GM18508 (cell line): ENCODE results near the gene ALG8.
A peak's percentile ranks its signal among the peaks of the same experiment; 100 is the strongest.

Experiments
- ATAC-seq: cut with Tn5 transposase; IDR thresholded peaks from one replicate; pipeline ENCODE4 v1.9.1; 2021; ENCODE audit warnings: moderate number of reproducible peaks; ENCODE audit not compliant: insufficient read depth, unreplicated experiment

ALG8 gene

DNA sequence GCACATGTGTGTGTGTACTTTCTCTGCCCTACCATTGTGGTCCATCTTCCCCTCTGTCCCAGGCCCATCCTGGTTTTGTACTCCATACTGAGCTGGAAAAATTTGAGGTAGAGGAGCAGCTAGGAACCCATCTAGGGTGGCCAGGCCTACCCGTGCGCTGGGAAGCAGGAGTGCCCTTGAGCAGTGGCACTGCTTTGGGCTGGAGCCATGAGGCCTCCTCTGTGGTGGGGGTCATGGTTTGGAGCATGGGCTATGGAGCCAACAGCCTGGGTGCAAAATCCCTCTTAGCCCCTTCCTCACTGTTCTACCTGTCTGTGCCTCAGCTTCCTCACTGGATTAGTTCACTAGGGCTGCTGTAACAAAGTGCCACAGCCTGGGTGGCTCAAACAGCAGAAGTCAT lies 21.9 kb upstream of the ALG8 start:
- ATAC-seq, result no peak

DNA sequence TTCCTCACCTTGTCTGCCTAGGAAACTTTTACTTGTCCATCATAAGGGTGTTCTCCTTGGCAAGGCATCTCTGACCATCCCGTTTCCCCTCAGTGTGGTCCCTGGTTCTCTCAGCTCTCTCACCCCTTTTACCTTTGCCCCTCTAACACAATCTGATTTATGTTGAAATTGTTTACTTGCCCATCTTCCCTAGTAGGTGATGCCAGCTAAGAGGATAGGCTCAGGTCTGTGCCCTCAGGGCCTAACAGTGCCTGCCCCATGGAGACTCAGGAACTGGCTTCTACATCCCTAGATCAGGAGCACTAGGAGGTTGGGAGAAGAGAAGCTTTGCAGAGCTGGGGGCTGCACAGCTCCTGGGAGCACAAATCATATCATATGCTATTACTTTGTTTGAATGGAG lies 21.1 kb upstream of the ALG8 start:
- no peak for ATAC-seq

DNA sequence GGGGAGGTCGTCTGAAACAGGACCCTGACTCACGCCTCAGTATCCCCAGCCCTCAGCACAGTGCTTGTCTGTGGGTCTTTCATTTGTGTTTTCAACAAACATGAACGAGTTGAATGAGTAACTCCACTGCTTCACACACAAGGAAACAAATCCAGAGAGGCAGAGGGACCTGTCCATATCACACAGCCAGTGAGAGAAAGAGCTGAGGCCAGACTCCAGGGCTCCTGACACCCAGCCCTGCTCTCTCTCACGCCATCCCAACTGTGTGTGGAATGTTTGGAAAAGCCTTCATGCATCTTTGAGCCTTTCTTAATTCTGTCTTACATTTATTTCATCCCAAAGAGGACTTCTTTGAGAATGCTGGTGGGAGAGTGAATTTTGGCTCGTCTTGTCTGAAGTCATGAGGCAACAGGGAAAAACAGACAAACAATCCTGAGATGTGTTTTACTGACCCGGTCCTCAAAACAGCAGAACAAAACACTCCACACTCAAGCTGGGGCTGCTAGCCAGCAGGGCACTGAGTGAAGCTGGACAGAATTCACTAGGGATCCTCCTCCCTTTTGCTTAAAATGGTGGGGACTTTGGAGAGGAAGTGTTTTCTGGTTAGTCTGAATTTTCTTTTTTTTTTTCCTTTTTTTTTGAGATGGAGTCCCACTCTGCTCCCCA lies 19.7 kb upstream of the ALG8 start:
- no peak for ATAC-seq

DNA sequence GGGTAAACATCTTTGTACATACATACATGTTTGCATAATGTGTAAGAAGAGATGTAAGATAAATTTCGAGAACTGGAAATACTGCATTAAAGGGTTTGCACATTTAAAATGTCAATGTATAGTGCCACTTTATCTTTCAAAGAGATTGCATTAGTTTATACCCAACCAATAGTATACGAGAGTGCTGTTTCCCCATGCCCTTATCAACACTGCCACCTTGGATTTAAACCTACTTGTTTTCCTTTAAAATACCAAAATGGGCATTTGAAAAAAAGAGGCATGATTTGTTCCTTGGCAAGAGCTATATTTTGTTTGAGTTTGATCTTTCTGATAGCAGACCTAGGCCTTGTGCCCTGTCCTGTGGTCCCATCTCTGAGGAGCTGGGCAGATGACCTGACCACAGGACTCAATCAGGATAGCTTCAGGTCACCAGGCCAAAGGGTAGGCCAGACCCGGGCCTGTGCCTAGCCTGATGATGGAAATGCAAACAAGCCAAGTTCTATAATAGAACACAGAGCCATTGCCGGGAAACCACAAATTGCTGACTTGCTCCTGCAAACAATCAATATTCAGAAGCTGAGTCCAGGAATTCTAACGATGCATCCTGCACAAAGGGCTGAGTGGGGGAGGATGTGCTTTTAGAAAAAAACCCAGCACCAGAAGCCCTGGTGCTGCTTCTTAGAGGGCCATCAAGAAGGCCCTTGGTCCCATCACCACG lies 16.9 kb upstream of the ALG8 start:
- no peak for ATAC-seq

DNA sequence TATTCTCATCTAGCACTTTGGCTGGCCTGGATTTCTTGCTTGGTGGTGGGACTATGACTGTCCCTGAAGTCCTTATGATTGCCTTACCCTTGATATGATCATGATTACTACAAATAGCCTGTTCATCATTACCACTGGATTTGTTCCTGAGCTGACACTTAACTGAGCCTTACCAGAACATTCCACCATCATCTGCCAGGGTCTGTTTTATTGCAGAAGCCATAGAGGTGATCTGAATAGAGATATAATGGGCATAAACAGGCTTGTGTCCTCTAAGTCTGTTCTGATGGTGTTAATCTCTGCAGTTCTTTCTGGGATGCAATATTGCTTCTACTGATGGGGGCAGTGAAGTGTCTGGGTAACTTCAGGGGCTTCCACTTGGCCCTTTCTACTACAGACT lies 12.4 kb upstream of the ALG8 start:
- no peak for ATAC-seq

DNA sequence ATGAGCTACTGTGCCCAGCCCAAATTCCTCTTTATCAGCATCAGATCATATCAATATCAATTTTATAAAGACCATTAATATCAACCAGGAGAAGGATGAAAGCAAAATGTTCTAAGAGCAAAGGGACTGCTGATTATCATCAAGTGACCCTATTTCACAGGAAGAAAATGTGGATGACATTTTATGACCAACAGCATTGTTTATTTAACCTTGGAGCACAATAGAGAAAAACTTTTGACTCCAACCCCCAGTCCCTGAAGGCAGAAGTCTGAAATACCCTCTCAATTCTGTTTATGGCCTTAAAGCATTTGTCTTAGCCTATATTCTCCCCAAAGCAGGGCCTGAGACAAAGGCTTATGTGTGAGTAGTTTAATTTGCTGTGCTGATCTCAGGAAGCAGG lies 11.3 kb upstream of the ALG8 start:
- no peak for ATAC-seq

DNA sequence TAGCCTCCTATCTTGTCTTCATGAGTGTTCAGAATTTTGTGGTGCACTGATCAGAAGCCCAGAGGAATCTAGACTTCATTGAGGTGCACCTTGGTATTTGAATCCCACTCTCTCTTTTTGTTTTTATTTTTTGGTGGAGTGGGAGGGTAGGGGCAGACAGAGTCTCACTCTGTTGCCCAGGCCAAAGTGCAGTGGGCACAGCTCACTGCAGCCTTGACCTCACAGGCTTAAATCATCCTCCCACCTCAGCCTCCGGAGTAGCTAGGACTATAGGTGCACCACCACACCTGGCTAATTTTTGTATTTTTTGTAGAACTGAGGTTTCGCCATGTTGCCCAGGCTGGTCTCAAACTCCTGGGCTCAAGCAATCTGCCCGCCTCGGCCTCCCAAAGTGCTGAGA lies 10.9 kb upstream of the ALG8 start:
- ATAC-seq, result no peak

DNA sequence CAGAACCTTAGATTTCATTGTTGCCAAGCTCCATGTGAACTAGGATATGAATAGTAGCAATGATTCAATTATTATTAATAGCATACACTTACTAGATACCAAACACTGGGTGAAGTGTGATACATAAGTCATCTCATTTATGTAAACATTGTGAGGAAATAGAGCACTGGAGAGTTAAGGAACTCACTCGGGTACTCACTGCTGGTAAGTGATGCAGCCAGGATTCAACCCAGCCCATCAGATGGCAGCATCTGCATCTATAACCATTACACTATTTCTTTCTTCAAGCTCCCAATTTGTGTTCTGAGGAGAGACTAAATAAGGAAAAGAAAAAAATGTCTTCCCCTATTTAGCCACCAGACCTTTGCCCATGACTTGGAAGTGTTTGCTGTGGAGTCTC lies 10.2 kb upstream of the ALG8 start:
- no peak for ATAC-seq

DNA sequence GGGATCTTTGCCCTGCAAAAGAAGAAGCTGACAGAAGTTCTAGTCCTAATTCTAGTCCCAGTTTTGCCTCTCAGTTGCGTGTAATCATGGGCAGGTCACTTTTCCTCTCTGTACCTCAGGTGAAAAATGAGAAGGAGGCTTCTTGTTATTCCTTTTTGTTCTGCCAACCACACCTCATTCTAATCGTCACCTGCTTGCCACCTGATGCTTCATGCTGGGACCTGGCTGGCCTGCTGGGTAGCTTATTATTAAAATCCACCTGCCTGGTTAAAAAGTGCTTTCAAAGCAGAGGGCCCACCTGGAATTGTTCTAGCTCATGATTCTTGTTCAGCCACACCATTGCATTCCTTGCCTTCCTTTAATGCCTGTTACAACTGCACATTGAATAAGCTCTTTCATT lies 8.4 kb upstream of the ALG8 start:
- no peak for ATAC-seq

DNA sequence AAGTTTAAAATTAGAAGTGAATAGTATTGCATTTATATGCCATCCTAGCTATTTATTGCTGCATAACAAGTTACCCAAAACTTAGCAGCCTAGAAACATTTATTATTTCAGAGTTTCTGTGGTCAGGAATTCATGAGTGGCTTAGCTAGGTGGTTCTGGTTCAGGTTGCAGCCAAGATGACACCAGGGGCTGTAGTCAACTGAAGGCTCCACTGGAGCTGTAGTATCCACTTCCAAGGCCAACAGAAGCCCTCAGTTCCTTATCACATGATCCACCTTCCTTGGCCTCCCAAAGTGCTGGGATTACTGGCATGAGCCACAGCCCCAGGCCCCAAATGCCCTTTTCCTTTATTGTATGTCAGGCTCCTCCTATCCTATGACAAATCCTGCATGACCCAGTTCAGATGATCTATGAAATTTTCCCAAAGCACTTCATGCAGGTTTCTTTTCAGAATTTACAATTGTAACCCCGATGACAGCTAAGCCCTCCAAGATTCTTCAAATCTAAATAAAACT lies 6.1 kb upstream of the ALG8 start:
- no peak for ATAC-seq

DNA sequence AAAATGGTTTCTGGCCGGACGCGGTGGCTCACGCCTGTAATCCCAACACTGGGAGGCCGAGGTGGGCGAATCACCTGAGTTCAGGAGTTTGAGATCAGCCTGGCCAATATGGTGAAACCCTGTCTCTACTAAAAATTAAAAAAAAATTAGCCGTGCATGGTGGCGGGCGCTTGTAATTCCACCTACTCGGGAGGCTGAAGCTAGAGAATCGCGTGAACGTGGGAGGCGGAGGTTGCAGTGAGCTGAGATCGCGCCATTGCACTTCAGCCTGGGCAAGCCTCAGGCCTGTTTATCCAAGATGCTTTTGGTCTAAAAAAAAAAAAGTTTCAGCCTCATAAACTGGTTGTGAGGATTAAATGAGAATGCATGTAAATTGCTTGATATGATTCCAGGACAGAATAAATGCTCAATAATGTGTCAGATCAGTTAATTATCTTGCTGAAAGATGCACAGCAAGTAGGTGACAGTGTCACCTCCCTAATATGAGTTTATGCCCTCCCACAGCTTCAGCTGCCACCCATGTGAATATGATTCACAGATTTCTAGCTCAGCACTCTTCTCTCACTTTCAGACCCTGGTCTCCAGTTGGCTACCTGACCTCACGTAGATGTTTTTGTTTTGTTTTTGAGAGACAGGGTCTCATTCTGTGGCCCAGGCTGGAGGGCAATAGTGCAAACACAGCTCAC lies 1.1 kb upstream of the ALG8 start:
- no peak for ATAC-seq

DNA sequence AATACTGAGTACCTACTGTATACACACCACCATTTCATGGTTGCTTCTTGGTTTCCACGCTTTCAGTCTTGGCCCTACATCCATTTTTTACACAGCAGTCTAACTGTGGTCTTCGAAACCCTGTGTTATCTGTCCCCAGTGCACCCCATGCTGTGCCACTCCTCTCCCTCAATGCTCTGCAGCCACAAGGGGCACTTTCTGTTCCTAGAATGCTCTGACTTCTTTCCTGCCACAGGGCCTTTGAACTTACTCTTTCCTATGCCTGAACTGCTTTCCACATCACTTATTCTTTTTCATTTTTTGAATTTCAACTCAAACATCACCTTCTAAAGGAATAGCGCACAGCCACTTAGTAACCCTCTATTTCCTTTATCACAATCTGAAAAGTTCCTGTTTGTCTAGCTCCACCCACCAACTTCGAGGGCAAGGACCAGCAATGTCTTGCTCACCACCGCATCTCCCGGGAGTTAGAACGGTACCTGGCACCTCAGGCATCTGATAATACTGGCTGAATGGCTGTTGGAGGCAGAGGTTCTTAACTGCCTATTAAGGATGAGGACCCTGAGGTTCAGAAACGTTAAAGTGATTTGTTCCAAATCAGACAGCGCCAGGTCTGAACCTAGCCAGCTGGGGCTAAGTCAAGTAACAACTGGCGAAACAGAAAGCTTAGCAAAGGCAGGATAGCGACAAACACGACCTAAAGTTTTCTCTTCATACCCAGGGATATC lies 568 bp downstream of the ALG8 start:
- peak; percentile 4 for ATAC-seq

DNA sequence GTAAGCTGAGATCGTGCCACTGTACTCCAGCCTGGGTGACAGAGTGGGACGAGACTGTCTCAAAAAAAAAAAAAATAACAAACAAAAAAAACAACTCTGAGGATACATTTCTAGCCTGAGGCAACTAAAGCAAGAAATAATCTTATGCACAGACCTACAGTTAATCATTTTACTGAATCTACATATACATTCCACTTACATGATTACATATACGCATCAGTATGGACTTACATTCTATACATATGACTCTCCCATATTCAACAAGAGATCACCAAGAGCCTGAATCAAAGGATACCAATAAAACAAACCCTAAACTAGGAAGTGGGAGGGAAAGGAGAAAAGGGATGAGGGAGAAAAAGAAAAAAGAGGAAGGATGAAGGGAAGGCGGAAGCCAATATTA lies 1.1 kb downstream of the ALG8 start:
- no peak for ATAC-seq

DNA sequence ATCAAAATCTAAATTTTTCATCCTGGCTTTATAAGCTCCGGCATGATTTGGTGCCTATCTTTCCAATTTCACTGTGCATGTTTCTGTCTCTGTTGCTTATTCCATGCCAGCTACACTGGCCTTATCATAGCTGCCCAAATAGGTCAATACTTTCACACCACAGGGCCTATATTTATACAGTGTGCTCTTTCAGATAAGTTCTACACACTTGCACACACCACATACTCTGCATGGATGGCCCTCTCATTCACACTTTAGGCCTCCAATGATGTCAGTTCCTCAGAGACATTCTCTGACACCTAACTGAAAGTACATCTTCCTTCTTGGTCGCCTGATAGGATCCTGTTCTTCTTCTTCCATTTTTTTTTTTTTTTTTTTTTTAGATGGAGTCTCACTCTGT lies 7.0 kb downstream of the ALG8 start:
- ATAC-seq, result no peak

DNA sequence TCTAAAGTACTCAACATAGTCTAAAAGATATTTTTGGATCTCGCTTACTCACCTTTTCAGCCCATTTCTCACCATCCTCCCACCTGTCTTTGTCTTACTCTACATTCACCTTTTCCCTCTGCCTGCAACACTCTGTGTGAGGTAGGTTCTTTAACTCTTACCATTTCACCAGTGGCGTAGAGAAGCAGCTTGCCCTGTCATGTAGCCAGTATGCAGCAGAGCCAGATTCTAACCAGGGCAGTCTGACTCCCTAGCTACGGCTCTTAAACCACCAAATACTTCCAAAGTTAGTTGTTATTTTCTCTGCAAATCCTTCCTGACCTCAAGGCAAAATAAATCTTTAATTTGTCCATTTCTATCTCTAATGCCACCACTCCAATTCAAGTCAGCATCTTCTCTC lies 7.5 kb downstream of the ALG8 start:
- ATAC-seq, result no peak

DNA sequence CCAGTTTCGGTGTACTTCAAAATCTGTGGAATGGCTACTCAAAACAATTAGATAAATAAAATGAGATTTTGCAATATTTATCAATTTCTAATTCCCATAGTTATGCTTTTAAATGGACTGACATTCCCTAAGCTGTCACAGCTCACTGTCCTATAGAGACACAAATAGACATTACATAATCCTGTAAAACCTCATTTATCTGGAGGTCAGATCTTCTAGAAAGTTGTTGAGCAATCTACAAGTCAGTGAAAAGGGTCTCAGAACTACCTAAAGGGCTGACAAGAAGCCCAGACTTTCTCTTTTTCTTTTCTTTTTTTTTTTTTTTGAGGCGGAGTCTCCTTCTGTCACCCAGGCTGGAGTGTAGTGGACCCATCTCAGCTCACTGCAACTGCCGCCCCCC lies 12.0 kb downstream of the ALG8 start:
- ATAC-seq, result no peak

DNA sequence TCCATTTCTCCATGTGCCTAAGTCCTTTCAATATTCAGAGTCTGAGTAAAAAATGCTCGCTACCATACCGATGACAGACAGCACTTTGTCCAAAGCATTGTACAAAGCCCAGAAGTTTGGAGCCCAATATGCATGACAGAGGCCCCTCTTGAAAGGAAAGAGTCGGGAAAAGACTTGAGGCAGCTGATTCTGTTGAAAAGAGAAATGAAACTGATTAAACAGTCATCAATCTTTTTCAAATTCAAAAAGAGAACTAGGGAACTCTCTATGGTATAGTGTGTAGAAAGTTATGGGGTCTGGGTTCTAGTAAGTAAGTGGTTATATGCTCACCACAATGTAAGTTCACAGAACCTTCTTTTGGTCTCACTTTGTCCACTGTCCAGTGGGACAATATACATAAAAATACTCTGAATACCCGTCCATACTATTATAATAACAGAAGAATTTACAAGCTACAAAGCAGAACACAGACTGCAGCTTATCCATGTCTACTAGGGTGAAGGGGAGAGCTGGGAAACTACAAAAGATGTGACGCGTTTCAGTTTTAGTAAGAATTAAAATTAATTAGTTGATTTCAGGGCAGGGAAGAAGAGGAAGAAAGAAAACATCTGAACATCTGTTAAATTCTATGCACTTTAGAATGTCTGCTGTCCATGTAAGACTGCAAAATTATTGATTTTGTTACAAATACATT lies 26.7 kb downstream of the ALG8 start:
- no peak for ATAC-seq

DNA sequence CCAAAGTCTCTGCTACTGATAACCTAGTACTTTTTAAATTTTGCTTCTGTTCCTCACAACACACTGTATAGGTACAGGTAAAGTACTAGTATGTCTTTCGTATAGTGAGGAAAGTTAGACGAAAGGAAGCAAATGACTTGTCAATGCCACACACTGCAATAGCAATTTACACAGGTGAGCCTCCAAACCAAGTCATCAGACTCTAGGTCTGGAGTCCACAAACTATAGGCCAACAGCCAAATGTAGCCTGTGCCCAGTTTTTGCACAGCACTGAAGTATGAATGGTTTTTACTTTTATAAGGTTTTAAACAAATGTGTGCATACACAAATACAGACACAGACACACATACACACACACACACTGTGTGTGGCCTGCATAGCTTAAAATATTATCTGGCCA lies 28.1 kb downstream of the ALG8 start:
- ATAC-seq, result no peak

DNA sequence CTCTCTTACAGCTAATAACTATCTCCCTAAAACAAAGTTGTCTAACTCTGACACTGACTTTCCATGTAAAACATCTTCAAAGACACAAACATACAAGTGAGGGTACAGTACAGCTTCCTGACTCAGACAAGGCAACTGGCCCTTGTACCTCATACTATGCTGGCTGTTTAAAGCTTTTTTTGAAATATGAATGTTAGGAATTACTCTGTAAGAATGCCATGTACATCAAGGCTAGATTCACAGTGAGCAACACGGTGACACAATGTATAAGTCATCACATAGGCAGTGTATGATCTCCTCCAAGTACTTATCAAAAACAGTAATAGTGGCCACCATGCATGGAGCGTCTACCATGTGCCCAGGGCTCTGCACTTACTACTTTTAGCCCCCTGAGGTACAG lies 28.6 kb downstream of the ALG8 start:
- no peak for ATAC-seq

DNA sequence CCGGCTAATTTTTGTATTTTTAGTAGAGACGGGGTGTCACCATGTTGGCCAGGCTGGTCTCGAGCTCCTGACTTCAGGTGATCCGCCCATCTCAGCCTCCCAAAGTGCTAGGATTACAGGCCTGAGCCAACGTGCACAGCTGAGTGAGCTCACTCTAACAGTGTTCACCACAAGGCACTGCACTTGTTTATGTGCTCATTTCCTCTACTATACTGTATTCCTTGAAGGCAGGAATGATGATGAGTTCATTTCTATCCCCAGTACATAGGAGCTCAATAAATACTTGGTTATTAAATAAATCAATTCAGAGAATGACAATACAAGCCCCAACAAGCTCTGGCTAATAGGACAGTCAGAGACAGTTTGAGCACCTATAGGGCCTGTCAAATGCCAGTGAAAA lies 29.1 kb downstream of the ALG8 start:
- ATAC-seq, result no peak
